ENCODE results near the gene CELA1.

The CELA1 gene

DNA sequence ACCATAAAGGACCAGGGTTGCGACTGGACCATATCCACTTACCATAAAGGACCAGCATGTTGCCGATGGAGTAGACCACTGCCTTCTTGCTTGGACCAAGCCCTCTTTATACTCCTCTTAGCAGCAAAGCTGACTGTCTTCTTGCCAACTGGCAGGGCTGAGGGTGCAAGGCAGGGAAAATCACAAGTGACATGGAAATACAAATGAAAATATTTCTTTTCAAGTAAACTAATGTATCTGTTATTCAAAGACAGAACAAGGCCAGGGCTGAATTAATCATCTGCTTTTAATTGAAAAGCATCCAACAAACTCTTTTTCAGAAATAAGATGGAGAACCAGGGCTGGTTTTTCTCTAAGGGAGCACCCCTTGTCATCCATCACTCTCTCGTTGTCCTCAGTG is at the start of gene CELA1:
TSS of gene CELA1 (minus strand) at position 99 of the 400 bp plus-strand sequence. CDS start at position 58, 41 bp downstream.
- Histone ChIP-seq H3K9ac (ENCODE audit: low read length) (no peak within 1 kb of the TSS), H3K4me1 (ENCODE audit: insufficient read depth, low read length, severe bottlenecking) (no peaks in the 10 kb centered on the region)

DNA sequence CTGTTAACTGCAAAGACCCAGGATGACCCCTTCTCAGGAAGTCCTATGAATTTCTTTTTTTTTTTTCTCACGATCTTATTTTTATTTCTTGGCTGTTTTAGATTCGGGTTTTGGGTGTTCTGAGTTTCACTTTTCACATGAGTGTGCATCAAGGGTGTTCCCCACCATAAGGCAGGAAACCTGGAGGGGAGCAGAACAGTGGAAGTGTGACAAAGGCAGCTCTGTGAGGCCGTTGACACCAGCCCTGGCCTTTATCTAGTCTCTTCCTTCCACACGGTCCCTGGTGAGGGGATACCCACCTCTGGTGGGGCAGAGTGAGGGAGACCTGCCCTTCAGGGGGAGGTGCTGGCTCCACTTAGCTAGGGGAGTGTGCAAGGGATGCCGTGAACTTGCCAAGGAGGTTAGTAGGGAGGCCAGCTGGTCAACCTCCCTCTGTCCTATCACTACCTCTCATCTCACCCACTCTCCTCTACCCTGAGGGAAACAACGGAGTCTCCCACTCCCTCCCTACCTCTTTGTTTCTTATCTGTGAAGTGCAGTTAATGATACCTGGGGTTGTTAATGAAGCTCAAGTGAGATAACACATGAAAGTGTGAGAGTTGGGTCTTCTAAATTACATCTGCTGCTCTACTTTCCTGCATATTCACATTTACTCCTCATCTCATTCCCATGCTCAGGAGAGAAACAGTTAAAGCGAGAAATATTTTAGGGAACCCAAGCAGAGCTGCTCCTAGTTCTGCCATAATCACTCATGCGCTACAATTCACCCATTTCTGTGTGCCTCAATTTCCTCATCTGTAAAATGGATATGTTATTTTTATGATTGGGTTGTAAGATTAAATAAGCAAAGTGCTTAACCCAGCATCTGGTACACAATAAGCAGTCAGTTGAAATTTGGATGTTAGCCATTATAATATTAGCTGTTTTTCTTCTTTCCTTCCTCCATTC is 49.1 kb upstream of the CELA1 start:
- Histone ChIP-seq H3K36me3 (ENCODE audit: insufficient read depth, low read length) (no peaks in the 10 kb centered on the region), H3K4me2 (ENCODE audit: low read length) (no peak overlapping the region), H3K9me2 (ENCODE audit: low read depth, low read length) (no peaks in the 10 kb centered on the region), H3K27ac (ENCODE audit: low read depth, low read length, poor library complexity, severe bottlenecking) (no peak overlapping the region), H3K9ac (ENCODE audit: low read length) (no peak overlapping the region), H3K27me3 (ENCODE audit: insufficient read depth, low read length) (peaks cover 4% of the 10 kb centered on the region; the same call in 1 of the 2 replicates), H3F3A (ENCODE audit: insufficient read depth, low read length) (no peaks in the 10 kb centered on the region), H3K79me2 (ENCODE audit: insufficient read depth, low read length) (no peaks in the 10 kb centered on the region), H2AFZ (ENCODE audit: low read length) (no peak overlapping the region), H3K4me1 (ENCODE audit: insufficient read depth, low read length, severe bottlenecking) (peaks cover 19% of the 10 kb centered on the region), H3K9me3 (ENCODE audit: low read length) (no peaks in the 10 kb centered on the region), H3K4me3 (ENCODE audit: low read depth, low read length, poor library complexity, severe bottlenecking) (no peak overlapping the region), H4K20me1 (ENCODE audit: insufficient read depth, low read length) (no peaks in the 10 kb centered on the region)
- no peak for TF ChIP-seq EZH2 (IDR thresholded peaks at IDR 0.05; ENCODE audit: borderline replicate concordance, low read length)
- TF ChIP-seq, protein P1, sequence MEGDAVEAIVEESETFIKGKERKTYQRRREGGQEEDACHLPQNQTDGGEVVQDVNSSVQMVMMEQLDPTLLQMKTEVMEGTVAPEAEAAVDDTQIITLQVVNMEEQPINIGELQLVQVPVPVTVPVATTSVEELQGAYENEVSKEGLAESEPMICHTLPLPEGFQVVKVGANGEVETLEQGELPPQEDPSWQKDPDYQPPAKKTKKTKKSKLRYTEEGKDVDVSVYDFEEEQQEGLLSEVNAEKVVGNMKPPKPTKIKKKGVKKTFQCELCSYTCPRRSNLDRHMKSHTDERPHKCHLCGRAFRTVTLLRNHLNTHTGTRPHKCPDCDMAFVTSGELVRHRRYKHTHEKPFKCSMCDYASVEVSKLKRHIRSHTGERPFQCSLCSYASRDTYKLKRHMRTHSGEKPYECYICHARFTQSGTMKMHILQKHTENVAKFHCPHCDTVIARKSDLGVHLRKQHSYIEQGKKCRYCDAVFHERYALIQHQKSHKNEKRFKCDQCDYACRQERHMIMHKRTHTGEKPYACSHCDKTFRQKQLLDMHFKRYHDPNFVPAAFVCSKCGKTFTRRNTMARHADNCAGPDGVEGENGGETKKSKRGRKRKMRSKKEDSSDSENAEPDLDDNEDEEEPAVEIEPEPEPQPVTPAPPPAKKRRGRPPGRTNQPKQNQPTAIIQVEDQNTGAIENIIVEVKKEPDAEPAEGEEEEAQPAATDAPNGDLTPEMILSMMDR (IDR thresholded peaks at IDR 0.05; ENCODE audit: low read length) = no peak

More for the DNA sequence above, at the start of gene CELA1:
- H3F3A ChIP-seq (ENCODE audit: insufficient read depth, low read length) = no peaks in the 10 kb centered on the region
- TF ChIP-seq, protein P1 (IDR thresholded peaks at IDR 0.05; ENCODE audit: low read length) = no peak
- TF ChIP-seq EZH2 (IDR thresholded peaks at IDR 0.05; ENCODE audit: borderline replicate concordance, low read length) = no peak
- H3K27me3 ChIP-seq (ENCODE audit: insufficient read depth, low read length) = no peaks in the 10 kb centered on the region; the same call in 1 of the 2 replicates
- H2AFZ ChIP-seq (ENCODE audit: low read length) = no peak within 1 kb of the TSS
- no peaks in the 10 kb centered on the region for H4K20me1 ChIP-seq (ENCODE audit: insufficient read depth, low read length)
- no peaks in the 10 kb centered on the region for H3K9me3 ChIP-seq (ENCODE audit: low read length)
- no peak within 1 kb of the TSS for H3K27ac ChIP-seq (ENCODE audit: low read depth, low read length, poor library complexity, severe bottlenecking)
- no peak within 1 kb of the TSS for H3K4me3 ChIP-seq (ENCODE audit: low read depth, low read length, poor library complexity, severe bottlenecking)
- no peaks in the 10 kb centered on the region for H3K79me2 ChIP-seq (ENCODE audit: insufficient read depth, low read length)
- H3K9me2 ChIP-seq (ENCODE audit: low read depth, low read length) = no peaks in the 10 kb centered on the region
- H3K36me3 ChIP-seq (ENCODE audit: insufficient read depth, low read length) = no peaks in the 10 kb centered on the region
- H3K4me2 ChIP-seq (ENCODE audit: low read length) = no peak within 1 kb of the TSS

DNA sequence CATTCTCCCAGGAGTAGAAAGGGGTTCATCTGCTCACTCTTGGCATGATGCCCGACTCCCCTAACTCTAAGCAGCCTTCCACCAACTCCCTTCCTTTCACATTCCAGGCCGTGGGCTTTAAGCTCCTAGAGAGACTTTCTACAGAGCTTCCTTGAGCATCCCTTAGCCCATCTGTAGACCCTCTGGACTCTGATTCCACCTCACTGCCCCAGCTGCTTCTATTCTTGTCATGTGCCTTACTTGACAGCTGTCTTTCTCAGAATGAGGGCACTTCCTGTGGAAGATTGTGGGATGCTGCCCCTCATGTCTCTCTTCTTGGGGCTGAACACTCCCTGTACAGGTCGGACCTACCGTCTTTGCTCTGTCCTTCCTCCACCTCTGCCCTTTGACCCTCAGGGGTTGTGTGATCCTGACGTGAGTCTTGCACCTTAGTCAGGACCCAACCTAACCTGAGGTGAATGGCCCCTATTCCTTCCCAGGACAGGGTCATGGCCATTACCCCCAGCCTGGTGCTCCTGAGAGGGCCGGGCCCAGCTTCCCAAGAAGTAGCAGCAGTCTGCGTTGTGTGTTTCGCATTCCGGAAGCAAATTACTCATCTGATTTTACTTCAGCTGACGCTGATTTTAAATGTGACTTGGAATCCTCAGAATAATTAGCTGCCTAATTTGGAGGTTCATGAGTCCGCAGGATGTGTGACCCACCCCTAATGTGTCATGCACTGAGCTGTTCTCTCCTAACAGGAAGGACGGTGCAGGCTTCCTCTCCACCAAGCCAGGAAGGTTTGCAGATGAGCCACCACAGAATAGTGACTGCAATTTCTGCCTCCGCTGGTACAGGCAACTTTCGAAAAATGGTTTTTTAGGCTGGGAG is 47.4 kb upstream of the CELA1 start:
- Histone ChIP-seq H3K9ac (ENCODE audit: low read length) (no peak overlapping the region), H3K9me2 (ENCODE audit: low read depth, low read length) (no peaks in the 10 kb centered on the region), H3K9me3 (ENCODE audit: low read length) (no peaks in the 10 kb centered on the region), H3K79me2 (ENCODE audit: insufficient read depth, low read length) (no peaks in the 10 kb centered on the region), H3F3A (ENCODE audit: insufficient read depth, low read length) (no peaks in the 10 kb centered on the region), H3K27me3 (ENCODE audit: insufficient read depth, low read length) (peaks cover 4% of the 10 kb centered on the region; the same call in 1 of the 2 replicates), H3K4me1 (ENCODE audit: insufficient read depth, low read length, severe bottlenecking) (peaks cover 19% of the 10 kb centered on the region), H3K27ac (ENCODE audit: low read depth, low read length, poor library complexity, severe bottlenecking) (no peak overlapping the region), H3K4me3 (ENCODE audit: low read depth, low read length, poor library complexity, severe bottlenecking) (no peak overlapping the region), H2AFZ (ENCODE audit: low read length) (no peak overlapping the region), H3K4me2 (ENCODE audit: low read length) (no peak overlapping the region), H4K20me1 (ENCODE audit: insufficient read depth, low read length) (no peaks in the 10 kb centered on the region), H3K36me3 (ENCODE audit: insufficient read depth, low read length) (no peaks in the 10 kb centered on the region)
- no peak for TF ChIP-seq EZH2 (IDR thresholded peaks at IDR 0.05; ENCODE audit: borderline replicate concordance, low read length)
- TF ChIP-seq, protein P1 (IDR thresholded peaks at IDR 0.05; ENCODE audit: low read length) = no peak
